ENCODE measurements around the gene GPR137B.

- TF ChIP-seq, protein P1, sequence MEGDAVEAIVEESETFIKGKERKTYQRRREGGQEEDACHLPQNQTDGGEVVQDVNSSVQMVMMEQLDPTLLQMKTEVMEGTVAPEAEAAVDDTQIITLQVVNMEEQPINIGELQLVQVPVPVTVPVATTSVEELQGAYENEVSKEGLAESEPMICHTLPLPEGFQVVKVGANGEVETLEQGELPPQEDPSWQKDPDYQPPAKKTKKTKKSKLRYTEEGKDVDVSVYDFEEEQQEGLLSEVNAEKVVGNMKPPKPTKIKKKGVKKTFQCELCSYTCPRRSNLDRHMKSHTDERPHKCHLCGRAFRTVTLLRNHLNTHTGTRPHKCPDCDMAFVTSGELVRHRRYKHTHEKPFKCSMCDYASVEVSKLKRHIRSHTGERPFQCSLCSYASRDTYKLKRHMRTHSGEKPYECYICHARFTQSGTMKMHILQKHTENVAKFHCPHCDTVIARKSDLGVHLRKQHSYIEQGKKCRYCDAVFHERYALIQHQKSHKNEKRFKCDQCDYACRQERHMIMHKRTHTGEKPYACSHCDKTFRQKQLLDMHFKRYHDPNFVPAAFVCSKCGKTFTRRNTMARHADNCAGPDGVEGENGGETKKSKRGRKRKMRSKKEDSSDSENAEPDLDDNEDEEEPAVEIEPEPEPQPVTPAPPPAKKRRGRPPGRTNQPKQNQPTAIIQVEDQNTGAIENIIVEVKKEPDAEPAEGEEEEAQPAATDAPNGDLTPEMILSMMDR (IDR thresholded peaks at IDR 0.05), result no peak
- no peak for TF ChIP-seq POLR2A (IDR thresholded peaks at IDR 0.05)
Observed at GRCh38 chr1:236166041-236166440, 23.7 kb downstream of the GPR137B start.

All from heart left ventricle (tissue), 13 donors.